Measurements from ENCODE around the gene INO80.
"Not testable (repeated sequence)": the region's sequence is repeated elsewhere in the genome, so short reads cannot be mapped to it uniquely, and the experiment has no call there.

- not testable (repeated sequence) for TF ChIP-seq CTCF (IDR thresholded peaks at IDR 0.05; ENCODE audit: extremely low read depth in 1 of 2, insufficient read depth in 1 of 2, low read depth in 1 of 2, low read length in 2 of 2); POLR2A (IDR thresholded peaks at IDR 0.05; ENCODE audit: low read depth, low read length); POLR2AphosphoS5 (IDR thresholded peaks at IDR 0.05; ENCODE audit: insufficient read depth, low read depth, low read length); FOS (IDR thresholded peaks at IDR 0.05; ENCODE audit: borderline replicate concordance, insufficient read depth, low read length); MYC (IDR thresholded peaks at IDR 0.05; ENCODE audit: low read depth, low read length); GATA2 (IDR thresholded peaks at IDR 0.05; ENCODE audit: insufficient read depth, insufficient read length, low read depth, low read length); EZH2 (IDR thresholded peaks at IDR 0.05; ENCODE audit: borderline replicate concordance, low read depth, low read length, severe bottlenecking)
These were observed 23.0 kb upstream of the INO80 start for GRCh38 chr15:41139112-41139511.

All from endothelial cell of umbilical vein (primary cell).